ENCODE results near the gene ATP1B4.

DNA sequence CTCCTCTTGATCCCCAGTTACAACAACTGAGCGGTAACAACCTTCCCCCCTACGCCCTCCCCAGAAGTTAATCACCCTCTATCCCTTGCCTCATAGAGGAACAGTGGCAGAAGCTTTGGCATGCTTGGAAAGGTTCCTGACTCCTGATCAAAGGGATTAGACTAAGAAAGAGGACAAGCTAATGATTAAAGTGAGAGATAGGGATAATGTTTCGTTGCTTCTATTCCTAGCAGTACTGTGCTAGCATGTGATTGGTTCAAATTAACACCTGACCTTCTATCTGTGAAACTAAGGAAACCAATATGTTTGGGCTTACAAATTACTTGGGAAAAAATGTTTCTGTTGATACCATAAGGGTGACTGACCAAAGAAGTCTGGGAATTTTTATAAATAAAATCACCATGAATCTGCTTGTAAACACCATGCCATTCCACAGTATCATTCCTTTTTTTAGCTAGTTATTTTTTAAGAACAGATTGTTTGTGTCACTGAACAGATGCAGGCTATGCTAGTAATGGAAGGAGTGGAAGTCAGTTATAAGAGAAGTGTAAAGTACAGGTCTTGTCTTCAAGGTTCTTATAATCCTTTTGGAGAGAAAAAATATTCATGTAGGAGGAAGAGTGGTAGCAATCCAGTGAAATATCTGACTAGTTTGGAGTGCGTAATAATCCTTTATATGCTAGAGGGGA, 11.3 kb upstream of the ATP1B4 start:
- TF ChIP-seq, protein P1, sequence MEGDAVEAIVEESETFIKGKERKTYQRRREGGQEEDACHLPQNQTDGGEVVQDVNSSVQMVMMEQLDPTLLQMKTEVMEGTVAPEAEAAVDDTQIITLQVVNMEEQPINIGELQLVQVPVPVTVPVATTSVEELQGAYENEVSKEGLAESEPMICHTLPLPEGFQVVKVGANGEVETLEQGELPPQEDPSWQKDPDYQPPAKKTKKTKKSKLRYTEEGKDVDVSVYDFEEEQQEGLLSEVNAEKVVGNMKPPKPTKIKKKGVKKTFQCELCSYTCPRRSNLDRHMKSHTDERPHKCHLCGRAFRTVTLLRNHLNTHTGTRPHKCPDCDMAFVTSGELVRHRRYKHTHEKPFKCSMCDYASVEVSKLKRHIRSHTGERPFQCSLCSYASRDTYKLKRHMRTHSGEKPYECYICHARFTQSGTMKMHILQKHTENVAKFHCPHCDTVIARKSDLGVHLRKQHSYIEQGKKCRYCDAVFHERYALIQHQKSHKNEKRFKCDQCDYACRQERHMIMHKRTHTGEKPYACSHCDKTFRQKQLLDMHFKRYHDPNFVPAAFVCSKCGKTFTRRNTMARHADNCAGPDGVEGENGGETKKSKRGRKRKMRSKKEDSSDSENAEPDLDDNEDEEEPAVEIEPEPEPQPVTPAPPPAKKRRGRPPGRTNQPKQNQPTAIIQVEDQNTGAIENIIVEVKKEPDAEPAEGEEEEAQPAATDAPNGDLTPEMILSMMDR (IDR thresholded peaks at IDR 0.05; ENCODE audit: low read length) = no peak
- no peak for TF ChIP-seq EZH2 (IDR thresholded peaks at IDR 0.05; ENCODE audit: borderline replicate concordance, low read length)
